WTC11 (cell line): ENCODE results near the gene MACO1. TPM values are rescaled to one million over a fixed set of nuclear protein-coding genes. Genes with fewer than 3 reads are reported as not detected.

Source experiments
- ATAC-seq: fragments of 200-7000 bp; cut with Tn5 transposase; 2 replicates; pipeline ENCODE4 v1.10.0; 2021; ENCODE audit warnings: mild to moderate bottlenecking, moderate library complexity
- CTCF ChIA-PET: fragments of 300-600 bp; sonication (Branson Sonifier 250); formaldehyde crosslinking; loops from one replicate; lab custom pipeline; 2021; ENCODE audit warnings: antibody characterized with exemption; lab: Charles Lee
- POLR2A ChIA-PET: fragments of 350-600 bp; sonication (Branson Sonifier 250); formaldehyde crosslinking; loops from one replicate; lab custom pipeline; 2021; ENCODE audit warnings: antibody characterized with exemption; lab: Charles Lee
- DNase-seq: peaks from one replicate; pipeline ENCODE4 v3.0.0; 2021; ENCODE audit warnings: low spot score
- H3K27ac Mint-ChIP-seq: 2 replicates; pipeline ENCODE4 v1.8.0; 2021; ENCODE audit warnings: mixed read lengths
- H3K27me3 Mint-ChIP-seq: 2 replicates; pipeline ENCODE4 v1.8.0; 2021; ENCODE audit warnings: low read depth, mild to moderate bottlenecking, moderate library complexity, mixed read lengths
- H3K36me3 Mint-ChIP-seq: 2 replicates; pipeline ENCODE4 v1.8.0; 2021; ENCODE audit warnings: mixed read lengths
- H3K4me1 Mint-ChIP-seq: 2 replicates; pipeline ENCODE4 v1.8.0; 2022; ENCODE audit warnings: mixed read lengths
- H3K4me3 Mint-ChIP-seq: 2 replicates; pipeline ENCODE4 v1.8.0; 2021; ENCODE audit warnings: mild to moderate bottlenecking, moderate library complexity, mixed read lengths
- H3K9me3 Mint-ChIP-seq: 2 replicates; pipeline ENCODE4 v1.8.0; 2021; ENCODE audit warnings: mixed read lengths
- ATF6 ChIP-seq: sonication (generic); formaldehyde crosslinking; IDR thresholded peaks from 2 replicates; pipeline ENCODE4 v1.8.1; 2023; ENCODE audit warnings: mild to moderate bottlenecking, missing genetic modification reagents
- CTCF ChIP-seq: fragments of 200-600 bp; IDR thresholded peaks from 2 replicates; pipeline ENCODE4 v1.8.0; 2022; ENCODE audit warnings: antibody characterized with exemption
- ESRRA ChIP-seq: sonication (generic); formaldehyde crosslinking; IDR thresholded peaks from 2 replicates; pipeline ENCODE4 v1.8.1; 2022; ENCODE audit warnings: mild to moderate bottlenecking, missing genetic modification reagents, borderline replicate concordance
- GTF2I ChIP-seq: fragments of 250-450 bp; sonication (Bioruptor Pico); conservative IDR thresholded peaks from 2 replicates; pipeline ENCODE4 v1.4.0; 2021; ENCODE audit warnings: mild to moderate bottlenecking
- JAZF1 ChIP-seq: fragments of 250-450 bp; sonication (Bioruptor Pico); IDR thresholded peaks from 2 replicates; pipeline ENCODE4 v1.9.0; 2021; ENCODE audit warnings: moderate library complexity, mild to moderate bottlenecking, inconsistent platforms
- JUN ChIP-seq: sonication (generic); formaldehyde crosslinking; IDR thresholded peaks from 2 replicates; pipeline ENCODE4 v1.8.0; 2023; ENCODE audit warnings: mild to moderate bottlenecking, missing genetic modification reagents
- MYBL2 ChIP-seq: sonication (generic); formaldehyde crosslinking; IDR thresholded peaks from 2 replicates; pipeline ENCODE4 v1.8.1; 2023; ENCODE audit warnings: mild to moderate bottlenecking, moderate library complexity, missing genetic modification reagents
- NFE2L1 ChIP-seq: sonication (generic); formaldehyde crosslinking; IDR thresholded peaks from 2 replicates; pipeline ENCODE4 v1.8.1; 2023; ENCODE audit warnings: missing genetic modification reagents
- NR3C1 ChIP-seq: sonication (generic); formaldehyde crosslinking; conservative IDR thresholded peaks from 2 replicates; pipeline ENCODE4 v1.8.1; 2023; ENCODE audit warnings: low read depth, mild to moderate bottlenecking, missing genetic modification reagents
- OVOL2 ChIP-seq: fragments of 250-450 bp; sonication (Bioruptor Pico); IDR thresholded peaks from 2 replicates; pipeline ENCODE4 v1.9.0; 2021; ENCODE audit warnings: mild to moderate bottlenecking, borderline replicate concordance
- SP1 ChIP-seq: sonication (generic); formaldehyde crosslinking; conservative IDR thresholded peaks from 2 replicates; pipeline ENCODE4 v1.8.1; 2022; ENCODE audit warnings: missing genetic modification reagents
- STAT6 ChIP-seq: sonication (generic); formaldehyde crosslinking; conservative IDR thresholded peaks from 2 replicates; pipeline ENCODE4 v1.8.1; 2023; ENCODE audit warnings: mild to moderate bottlenecking, low read depth, missing genetic modification reagents, moderate library complexity
- ZMAT4 ChIP-seq: fragments of 250-450 bp; sonication (Bioruptor Pico); IDR thresholded peaks from 2 replicates; pipeline ENCODE4 v1.9.0; 2021; ENCODE audit warnings: mild to moderate bottlenecking
- total RNA-seq: library from RNA; stranded (reverse); gene quantifications from 3 replicates; pipeline ENCODE4 v1.2.3, GENCODE V29; 2021

Gene MACO1
- total RNA-seq, 1 experiment from 2014 or later = 9.5 TPM

GRCh38 chr1:25502957-25503356 is 72.3 kb downstream of the MACO1 start:
- ChIA-PET POLR2A (no interaction called here), CTCF (interaction anchor here (0.6 to 7.0 kb wide), 8 partner anchors 11 to 392 kb away, joined by 3 to 175 read pairs (median 9); no protein-coding TSS in a partner anchor)
- Mint-ChIP-seq H3K36me3 (no peaks in the 10 kb centered on the region), H3K4me3 (no peak overlapping the region), H3K4me1 (peaks cover 46% of the 10 kb centered on the region), H3K27me3 (no peaks in the 10 kb centered on the region), H3K9me3 (no peaks in the 10 kb centered on the region), H3K27ac (0 out of 2 replicates have a peak overlapping the region, but pooled peaks have one; percentile 81)
- TF ChIP-seq CTCF (no peak), MYBL2 (CRISPR knock-in tag) (no peak), ATF6 (CRISPR knock-in tag) (no peak), ZMAT4 (CRISPR knock-in tag) (no peak), GTF2I (CRISPR knock-in tag) (no peak), JUN (CRISPR knock-in tag) (no peak), SP1 (CRISPR knock-in tag) (no peak), NR3C1 (CRISPR knock-in tag) (no peak), ESRRA (no peak), STAT6 (CRISPR knock-in tag) (no peak), NFE2L1 (CRISPR knock-in tag) (no peak), JAZF1 (CRISPR knock-in tag) (no peak), OVOL2 (CRISPR knock-in tag) (no peak)
- no peak for ATAC-seq
- DNase-seq = no peak

- no peak overlapping the region for H3K4me3 Mint-ChIP-seq
Observed at GRCh38 chr1:25503551-25504426, 73.1 kb downstream of the MACO1 start.

More at GRCh38 chr1:25503551-25504426, 73.1 kb downstream of the MACO1 start:
- DNase-seq (peak; percentile 83), ATAC-seq (peak; percentile 87)
- Mint-ChIP-seq H3K27me3 (no peaks in the 10 kb centered on the region), H3K36me3 (no peaks in the 10 kb centered on the region), H3K27ac (peak overlapping the region; percentile 81), H3K9me3 (no peaks in the 10 kb centered on the region), H3K4me1 (peaks cover 46% of the 10 kb centered on the region)
- ChIA-PET POLR2A (interaction anchor here (1.0 kb wide), 1 partner anchor 25 kb away, joined by 3 read pairs; no protein-coding TSS in a partner anchor), CTCF (interaction anchor here (0.5 to 7.0 kb wide), 19 partner anchors 9 to 447 kb away, joined by 3 to 175 read pairs (median 3); partner anchors contain the start of gene MACO1)
- TF ChIP-seq ESRRA (no peak), CTCF (peak; percentile 21; the same call in 1 of the 2 replicates)
